Measurements from ENCODE around the gene INPP5A. TPM values are rescaled to one million over a fixed set of nuclear protein-coding genes. Genes with fewer than 3 reads are reported as not detected.

The INPP5A gene
- total and polyA plus RNA-seq, 9 of the 15 experiments (the other 6 are each of a cell fraction or from before 2014, with no cell fraction given) = 0.66 to 11.6 (median 7.7) TPM

DNA sequence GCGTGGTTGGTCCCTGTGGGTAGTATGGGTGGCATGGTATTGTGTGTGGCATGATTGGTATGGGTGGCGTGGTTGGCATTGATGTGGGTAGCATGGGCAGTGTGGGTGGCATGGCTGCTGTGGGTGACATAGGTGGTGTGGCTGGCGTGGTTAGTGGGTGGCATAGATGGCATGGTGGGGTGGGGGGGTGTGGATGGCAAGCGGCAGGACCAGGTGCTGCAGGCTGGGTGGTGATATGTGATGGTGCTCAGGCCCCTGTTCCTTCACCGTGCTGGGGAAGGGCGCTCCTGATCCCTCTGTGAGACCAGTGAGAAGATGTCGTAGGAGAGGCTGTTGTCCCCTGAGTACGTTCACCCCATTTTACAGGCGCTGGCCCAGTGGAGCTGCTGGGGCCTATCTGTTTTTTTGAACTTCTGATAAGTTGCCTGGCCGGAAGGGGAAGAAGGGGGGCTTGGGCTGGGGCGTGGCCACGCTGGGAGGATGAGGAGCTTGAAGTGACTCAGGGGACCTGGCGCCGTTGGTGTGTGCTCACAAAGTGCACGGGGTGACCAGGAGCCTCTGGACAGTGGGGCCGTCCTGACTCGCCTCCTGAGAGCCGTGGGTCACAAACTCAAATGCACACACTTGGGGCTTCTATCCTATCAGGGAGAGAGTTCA lies 17.5 kb downstream of the INPP5A start (continued):
- TF ChIP-seq CHD4 (IDR thresholded peaks at IDR 0.05; ENCODE audit: insufficient read depth, insufficient replicate concordance, low read depth, low read length, poor library complexity, severe bottlenecking) (no peak), MAFK (IDR thresholded peaks at IDR 0.05; ENCODE audit: low read length) (no peak), BACH1 (tag; IDR thresholded peaks at IDR 0.05) (no peak), KHSRP (IDR thresholded peaks at IDR 0.05) (no peak), TBL1XR1 (IDR thresholded peaks at IDR 0.05; ENCODE audit: low read length in 2 of 2) (no peak), KLF13 (tag; IDR thresholded peaks at IDR 0.05; ENCODE audit: borderline replicate concordance, low read depth) (no peak), ETV5 (CRISPR knock-in tag; IDR thresholded peaks at IDR 0.05; ENCODE audit: low read depth) (peak; percentile 98), CHD1 (IDR thresholded peaks at IDR 0.05; ENCODE audit: low read length) (no peak), SRSF1 (IDR thresholded peaks at IDR 0.05; ENCODE audit: low read depth, low read length) (no peak), ZNF764 (CRISPR knock-in tag; IDR thresholded peaks at IDR 0.05; ENCODE audit: low read depth) (no peak), YY1 (IDR thresholded peaks at IDR 0.05; ENCODE audit: borderline replicate concordance in 1 of 3, control insufficient read depth in 1 of 3, extremely low read depth in 1 of 3, insufficient read depth in 3 of 3, insufficient read length in 1 of 3, insufficient replicate concordance in 2 of 3, low read depth in 1 of 3, low read length in 2 of 3) (no peak), E2F3 (CRISPR knock-in tag; IDR thresholded peaks at IDR 0.05) (no peak), MCM5 (IDR thresholded peaks at IDR 0.05; ENCODE audit: low read depth) (no peak), ZNF57 (CRISPR knock-in tag; IDR thresholded peaks at IDR 0.05) (no peak), ZNF23 (CRISPR knock-in tag; IDR thresholded peaks at IDR 0.05) (no peak), NEUROD1 (IDR thresholded peaks at IDR 0.05; ENCODE audit: borderline replicate concordance, low read depth, low read length, partially characterized antibody) (no peak), L3MBTL2 (IDR thresholded peaks at IDR 0.05) (peak; percentile 22; the same call in 1 of the 2 replicates), SIN3B (IDR thresholded peaks at IDR 0.05; ENCODE audit: low read depth) (no peak), MAFG (tag; conservative IDR thresholded peaks at IDR 0.05) (no peak), EP400 (IDR thresholded peaks at IDR 0.05) (0 out of 2 replicates have a peak, but pooled peaks have one; percentile 27), MCM3 (IDR thresholded peaks at IDR 0.05) (no peak), ZNF384 (IDR thresholded peaks at IDR 0.05; ENCODE audit: low read depth, low read length) (peak; percentile 63; the same call in 1 of the 2 replicates)
- TF ChIP-seq, protein P1, sequence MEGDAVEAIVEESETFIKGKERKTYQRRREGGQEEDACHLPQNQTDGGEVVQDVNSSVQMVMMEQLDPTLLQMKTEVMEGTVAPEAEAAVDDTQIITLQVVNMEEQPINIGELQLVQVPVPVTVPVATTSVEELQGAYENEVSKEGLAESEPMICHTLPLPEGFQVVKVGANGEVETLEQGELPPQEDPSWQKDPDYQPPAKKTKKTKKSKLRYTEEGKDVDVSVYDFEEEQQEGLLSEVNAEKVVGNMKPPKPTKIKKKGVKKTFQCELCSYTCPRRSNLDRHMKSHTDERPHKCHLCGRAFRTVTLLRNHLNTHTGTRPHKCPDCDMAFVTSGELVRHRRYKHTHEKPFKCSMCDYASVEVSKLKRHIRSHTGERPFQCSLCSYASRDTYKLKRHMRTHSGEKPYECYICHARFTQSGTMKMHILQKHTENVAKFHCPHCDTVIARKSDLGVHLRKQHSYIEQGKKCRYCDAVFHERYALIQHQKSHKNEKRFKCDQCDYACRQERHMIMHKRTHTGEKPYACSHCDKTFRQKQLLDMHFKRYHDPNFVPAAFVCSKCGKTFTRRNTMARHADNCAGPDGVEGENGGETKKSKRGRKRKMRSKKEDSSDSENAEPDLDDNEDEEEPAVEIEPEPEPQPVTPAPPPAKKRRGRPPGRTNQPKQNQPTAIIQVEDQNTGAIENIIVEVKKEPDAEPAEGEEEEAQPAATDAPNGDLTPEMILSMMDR (IDR thresholded peaks at IDR 0.05 in 2 of 3, conservative IDR thresholded peaks at IDR 0.05 in 1 of 3; ENCODE audit: insufficient read depth in 2 of 3, low read depth in 1 of 3, low read length in 3 of 3) = no peak
- TF ChIP-seq, protein P2, sequence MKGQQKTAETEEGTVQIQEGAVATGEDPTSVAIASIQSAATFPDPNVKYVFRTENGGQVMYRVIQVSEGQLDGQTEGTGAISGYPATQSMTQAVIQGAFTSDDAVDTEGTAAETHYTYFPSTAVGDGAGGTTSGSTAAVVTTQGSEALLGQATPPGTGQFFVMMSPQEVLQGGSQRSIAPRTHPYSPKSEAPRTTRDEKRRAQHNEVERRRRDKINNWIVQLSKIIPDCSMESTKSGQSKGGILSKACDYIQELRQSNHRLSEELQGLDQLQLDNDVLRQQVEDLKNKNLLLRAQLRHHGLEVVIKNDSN (CRISPR knock-in tag; IDR thresholded peaks at IDR 0.05) = no peak

All from K562 (cell line).